ENCODE data around the gene GIGYF2. TPM values are rescaled to one million over a fixed set of nuclear protein-coding genes. Genes with fewer than 3 reads are reported as not detected.

Gene GIGYF2
- polyA plus RNA-seq, 1 of the 3 experiments (the other 2 are of a cell fraction), result 12.8 TPM

Small RNA genes within 50 kb of the gene (small RNA-seq; reads per million reads assigned to genes)
- gene RF00019, result 0 reads per million in 7 experiments
- 0 to 4.5 (median 0) reads per million in 7 experiments for gene RN7SL359P
- 0 reads per million in 7 experiments for gene RNU6-107P

Other genes with a start within 250 kb of the GIGYF2 start
- not detected in 2 replicates for gene ALPI, start 241.2 kb upstream of the GIGYF2 start, polyA plus RNA-seq (2012; rRNA removed)
- not detected in 2 replicates for gene ECEL1, start 209.5 kb upstream of the GIGYF2 start, polyA plus RNA-seq (2012; rRNA removed)
- not detected in 2 replicates for gene PRSS56, start 176.9 kb upstream of the GIGYF2 start, polyA plus RNA-seq (2012; rRNA removed)
- 0.12 TPM in 1 of 2 replicates, not detected in the other for gene CHRND, start 171.2 kb upstream of the GIGYF2 start, polyA plus RNA-seq (2012; rRNA removed)
- gene CHRNG, start 157.6 kb upstream of the GIGYF2 start, polyA plus RNA-seq (2012; rRNA removed), result not detected in 2 replicates
- 4.6 and 7.0 TPM in 2 replicates for gene TIGD1, start 146.8 kb upstream of the GIGYF2 start, polyA plus RNA-seq (2012; rRNA removed)
- 27.6 and 29.1 TPM in 2 replicates for gene EIF4E2, start 146.6 kb upstream of the GIGYF2 start, polyA plus RNA-seq (2012; rRNA removed)
- 0.05 TPM in 1 of 2 replicates, not detected in the other for gene EFHD1, start 63.7 kb upstream of the GIGYF2 start, polyA plus RNA-seq (2012; rRNA removed)
- not detected in 2 replicates for gene KCNJ13, start 79.2 kb downstream of the GIGYF2 start, polyA plus RNA-seq (2012; rRNA removed)
- 1.2 and 1.3 TPM in 2 replicates for gene SNORC, start 172.9 kb downstream of the GIGYF2 start, polyA plus RNA-seq (2012; rRNA removed)